ENCODE measurements around the gene ZBTB45. TPM values are rescaled to one million over a fixed set of nuclear protein-coding genes. Genes with fewer than 3 reads are reported as not detected.

ZBTB45 gene
- total and polyA plus RNA-seq, 9 of the 15 experiments (the other 6 are each of a cell fraction or from before 2014, with no cell fraction given), result 0.08 to 16.1 (median 1.8) TPM

GRCh38 chr19:58562122-58563033, 42.8 kb upstream of the ZBTB45 start (continued):
- no peak for TF ChIP-seq CBX2 (IDR thresholded peaks at IDR 0.05; ENCODE audit: insufficient read depth, low read length, poor library complexity, severe bottlenecking)
- TF ChIP-seq ZNF239 (CRISPR knock-in tag; IDR thresholded peaks at IDR 0.05), result no peak
- TF ChIP-seq PML (IDR thresholded peaks at IDR 0.05; ENCODE audit: low read length), result no peak
- TF ChIP-seq RBFOX2 (IDR thresholded peaks at IDR 0.05; ENCODE audit: low read depth, low read length), result 0 out of 2 replicates have a peak, but pooled peaks have one; percentile 16
- no peak for TF ChIP-seq GATAD2B (IDR thresholded peaks at IDR 0.05; ENCODE audit: borderline replicate concordance)
- TF ChIP-seq TGIF2 (CRISPR knock-in tag; IDR thresholded peaks at IDR 0.05), result no peak

- Histone ChIP-seq H3K9me3 (replicated peaks; ENCODE audit: control insufficient read depth, insufficient read depth, low read depth, low read length) (no peaks in the 10 kb centered on the region), H3K4me1 (replicated peaks in 1 of 2; ENCODE audit: control insufficient read depth in 2 of 2, insufficient read depth in 2 of 2, low read length in 2 of 2) (peaks cover 16 to 46% of the 10 kb centered on the region in 2 experiments; a peak in 4 of 5 replicates), H3K9me1 (ENCODE audit: control insufficient read depth, insufficient read depth, low read length) (no peaks in the 10 kb centered on the region), H2AFZ (ENCODE audit: low read depth, low read length) (no peak overlapping the region), H3K79me2 (ENCODE audit: control insufficient read depth, insufficient read depth, low read length) (peaks cover 37% of the 10 kb centered on the region), H3K4me2 (ENCODE audit: insufficient read depth, low read length) (no peak overlapping the region), H3K27ac (ENCODE audit: extremely low read depth, low read depth, low read length) (no peak overlapping the region), H3K4me3 (no peak overlapping the region), H3K27me3 (ENCODE audit: control insufficient read depth in 2 of 2, insufficient read depth in 2 of 2, low read length in 2 of 2) (no peaks in the 10 kb centered on the region), H4K20me1 (replicated peaks; ENCODE audit: control insufficient read depth, insufficient read depth, low read length) (no peaks in the 10 kb centered on the region), H3K9ac (ENCODE audit: insufficient read depth in 1 of 2, low read depth in 2 of 2, low read length in 2 of 2) (no peak overlapping the region), H3K36me3 (ENCODE audit: control insufficient read depth, insufficient read depth, low read length) (peaks cover 16% of the 10 kb centered on the region; the same call in 2 of the 3 replicates)
- ChIA-PET CTCF (ENCODE audit: low intra/inter-chr PET ratio) (interaction anchor here (0.5 kb wide), 1 partner anchor 290 kb away, joined by 3 read pairs; no protein-coding TSS in a partner anchor), POLR2A (interaction anchor here (2.7 kb wide), 1 partner anchor 10 kb away, joined by 24 read pairs; the partner anchor contains the start of gene MZF1)
- intact Hi-C loops (cut with micrococcal nuclease), result no loop called here
- FAIRE-seq, result no peak
- no TSS peak for BruUV-seq (replicated peaks)
- DNase-seq (ENCODE audit: extremely low read depth in 1 of 4, low spot score in 3 of 4), result no peak
- ATAC-seq, result no peak
- 84% methylated on average over 14 of the region's 16 CpGs for WGBS (ENCODE audit: insufficient coverage, low coverage, missing lambda C conversion rate)
- in situ Hi-C loops (cut with MboI), result no loop called here
- TF ChIP-seq ETV1 (tag; conservative IDR thresholded peaks at IDR 0.05; ENCODE audit: low read depth) (no peak), IRF1 (CRISPR knock-in tag; IDR thresholded peaks at IDR 0.05; ENCODE audit: borderline replicate concordance) (no peak), PBX2 (CRISPR knock-in tag; IDR thresholded peaks at IDR 0.05; ENCODE audit: low read depth) (0 out of 2 replicates have a peak, but pooled peaks have one; percentile 7), PBX2 (tag; conservative IDR thresholded peaks at IDR 0.05; ENCODE audit: low read depth) (no peak)
These were observed 41.9 kb upstream of the ZBTB45 start for GRCh38 chr19:58561373-58562121.

Measured in K562 (cell line).